ENCODE results near the gene MEG3. TPM values are rescaled to one million over a fixed set of nuclear protein-coding genes. Genes with fewer than 3 reads are reported as not detected.

The MEG3 gene
- total and polyA plus RNA-seq, 2 of the 8 experiments (the other 6 are each of a cell fraction or from before 2014, with no cell fraction given): 0.17 to 1.1 TPM

- no peak for TF ChIP-seq CTCF (IDR thresholded peaks at IDR 0.05; ENCODE audit: control extremely low read depth in 1 of 3, insufficient read depth in 1 of 3, low read depth in 1 of 3, low read length in 3 of 3)
These were observed 40.3 kb upstream of the MEG3 start (continued) for GRCh38 chr14:100785626-100786025.

Measured in H1 (cell line).